GM21529 (cell line): ENCODE data around the gene TSHZ2.

ENCODE experiments used
- ATAC-seq: cut with Tn5 transposase; IDR thresholded peaks from one replicate; pipeline ENCODE4 v1.9.1; 2021; ENCODE audit not compliant: unreplicated experiment

TSHZ2 gene

GRCh38 chr20:53190225-53190624 is 218.1 kb downstream of the TSHZ2 start:
- ATAC-seq, result no peak

GRCh38 chr20:53191957-53192356 is 219.8 kb downstream of the TSHZ2 start:
- ATAC-seq, result no peak

- no peak for ATAC-seq
Observed at GRCh38 chr20:53194306-53195290, 222.4 kb downstream of the TSHZ2 start.

- ATAC-seq, result no peak
Observed at GRCh38 chr20:53195876-53196610, 223.9 kb downstream of the TSHZ2 start.

GRCh38 chr20:53201588-53201987 is 229.4 kb downstream of the TSHZ2 start:
- ATAC-seq, result no peak

GRCh38 chr20:53202777-53203176 is 230.6 kb downstream of the TSHZ2 start:
- no peak for ATAC-seq

GRCh38 chr20:53205046-53205445 is 232.9 kb downstream of the TSHZ2 start:
- ATAC-seq, result no peak

GRCh38 chr20:53208110-53208832 is 236.1 kb downstream of the TSHZ2 start:
- no peak for ATAC-seq

- no peak for ATAC-seq
Observed at GRCh38 chr20:53210041-53210440, 237.9 kb downstream of the TSHZ2 start.

GRCh38 chr20:53210931-53211330 is 238.8 kb downstream of the TSHZ2 start:
- ATAC-seq, result no peak

- no peak for ATAC-seq
Observed at GRCh38 chr20:53212018-53212417, 239.9 kb downstream of the TSHZ2 start.

GRCh38 chr20:53214392-53214791 is 242.2 kb downstream of the TSHZ2 start:
- no peak for ATAC-seq

GRCh38 chr20:53215166-53215565 is 243.0 kb downstream of the TSHZ2 start:
- ATAC-seq, result no peak

GRCh38 chr20:53216478-53216855 is 244.3 kb downstream of the TSHZ2 start:
- no peak for ATAC-seq

- peak; percentile 77 for ATAC-seq
Observed at GRCh38 chr20:53216856-53217576, 244.9 kb downstream of the TSHZ2 start.

GRCh38 chr20:53220482-53221307 is 248.5 kb downstream of the TSHZ2 start:
- no peak for ATAC-seq

- no peak for ATAC-seq
Observed at GRCh38 chr20:53221731-53222130, 249.6 kb downstream of the TSHZ2 start.

GRCh38 chr20:53222416-53222815 is 250.3 kb downstream of the TSHZ2 start:
- no peak for ATAC-seq

- no peak for ATAC-seq
Observed at GRCh38 chr20:53222932-53223331, 250.8 kb downstream of the TSHZ2 start.

GRCh38 chr20:53223626-53224172 is 251.5 kb downstream of the TSHZ2 start:
- no peak for ATAC-seq
